ENCODE results near the gene EFCAB6. TPM values are rescaled to one million over a fixed set of nuclear protein-coding genes. Genes with fewer than 3 reads are reported as not detected.

The EFCAB6 gene
- total RNA-seq, 4 donors from 2014 or later, result 2.0 to 8.4 (median 5.7) TPM

GRCh38 chr22:43566021-43566420, 246.1 kb downstream of the EFCAB6 start:
- Histone ChIP-seq H3K4me1 (no peaks in the 10 kb centered on the region), H3K4me3 (no peak overlapping the region), H3K27me3 (no peaks in the 10 kb centered on the region), H3K36me3 (no peaks in the 10 kb centered on the region), H3K9me3 (no peaks in the 10 kb centered on the region), H3K27ac (no peak overlapping the region)
- intact Hi-C loops (cut with DNase I; ENCODE audit: low total_unique reads), result no loop called here
- TF ChIP-seq CTCF (IDR thresholded peaks at IDR 0.05), result no peak
- TF ChIP-seq POLR2A (IDR thresholded peaks at IDR 0.05), result no peak
- no peak for DNase-seq

GRCh38 chr22:43564859-43565258, 247.2 kb downstream of the EFCAB6 start:
- H3K27me3 ChIP-seq, result no peaks in the 10 kb centered on the region
- H3K4me3 ChIP-seq, result no peak overlapping the region
- H3K4me1 ChIP-seq, result no peaks in the 10 kb centered on the region
- no peak overlapping the region for H3K27ac ChIP-seq
- no peak for TF ChIP-seq POLR2A (IDR thresholded peaks at IDR 0.05)
- TF ChIP-seq CTCF (IDR thresholded peaks at IDR 0.05), result no peak
- no peak for DNase-seq
- intact Hi-C loops (cut with DNase I; ENCODE audit: low total_unique reads), result no loop called here
- no peaks in the 10 kb centered on the region for H3K9me3 ChIP-seq
- no peaks in the 10 kb centered on the region for H3K36me3 ChIP-seq

- H3K27me3 ChIP-seq, result no peaks in the 10 kb centered on the region
- no peak for DNase-seq
- H3K36me3 ChIP-seq, result no peaks in the 10 kb centered on the region
- H3K9me3 ChIP-seq, result no peaks in the 10 kb centered on the region
- no peak overlapping the region for H3K27ac ChIP-seq
- TF ChIP-seq CTCF (IDR thresholded peaks at IDR 0.05), result no peak
- intact Hi-C loops (cut with DNase I; ENCODE audit: low total_unique reads), result no loop called here
- H3K4me3 ChIP-seq, result no peak overlapping the region
- H3K4me1 ChIP-seq, result no peaks in the 10 kb centered on the region
These were observed 248.5 kb downstream of the EFCAB6 start for GRCh38 chr22:43563571-43563970.

- H3K27me3 ChIP-seq, result no peaks in the 10 kb centered on the region
These were observed 249.3 kb downstream of the EFCAB6 start for GRCh38 chr22:43562843-43563242.

More at GRCh38 chr22:43562843-43563242, 249.3 kb downstream of the EFCAB6 start:
- TF ChIP-seq POLR2A (IDR thresholded peaks at IDR 0.05) (no peak), CTCF (IDR thresholded peaks at IDR 0.05) (no peak)
- Histone ChIP-seq H3K9me3 (no peaks in the 10 kb centered on the region), H3K27ac (no peak overlapping the region), H3K4me3 (no peak overlapping the region), H3K4me1 (no peaks in the 10 kb centered on the region), H3K36me3 (no peaks in the 10 kb centered on the region)
- no peak for DNase-seq
- intact Hi-C loops (cut with DNase I; ENCODE audit: low total_unique reads), result no loop called here
